Colonic mucosa (tissue), 4 donors: ENCODE measurements around the gene STRN4. TPM values are rescaled to one million over a fixed set of nuclear protein-coding genes. Genes with fewer than 3 reads are reported as not detected.
A peak's percentile ranks its signal among the peaks of the same experiment; 100 is the strongest.

ENCODE experiments used
- DNase-seq: peaks from one replicate; pipeline ENCODE4 v3.0.0-alpha.2; 2020
- H3K27ac ChIP-seq: fragments of 200-600 bp; one replicate; pipeline ENCODE4 v1.8.0; 2021
- H3K27me3 ChIP-seq: fragments of 200-600 bp; one replicate; pipeline ENCODE4 v1.8.0; 2021
- H3K36me3 ChIP-seq: fragments of 200-600 bp; one replicate; pipeline ENCODE4 v1.8.0; 2021
- H3K4me1 ChIP-seq: fragments of 200-600 bp; one replicate; pipeline ENCODE4 v1.8.0; 2021; ENCODE audit warnings: mild to moderate bottlenecking
- H3K4me3 ChIP-seq: fragments of 200-600 bp; one replicate; pipeline ENCODE4 v1.8.0; 2021
- H3K9ac ChIP-seq, 2 donors: one replicate each; pipeline ENCODE4 v1.7.0; 2013; ENCODE audit warnings: control low read depth in 2 of 2, low read depth in 2 of 2, low read length in 2 of 2
- H3K9me3 ChIP-seq: fragments of 200-600 bp; one replicate; pipeline ENCODE4 v1.8.0; 2021
- CTCF ChIP-seq: fragments of 200-600 bp; IDR thresholded peaks from one replicate; pipeline ENCODE4 v1.8.0; 2022; ENCODE audit warnings: antibody characterized with exemption, mild to moderate bottlenecking
- intact Hi-C: fragments of 100-400 bp; cut with DNase I; formaldehyde crosslinking; loops from one replicate; pipeline ENCODE4 v1.14.1; 2022
- total RNA-seq, 2 donors: library from RNA; stranded (reverse); fragmentation: NEBNext Ultra II Directional in 1 of 2; extraction: Animal tissue kit (Norgen Biotek cat#: 25700) in 1 of 2; gene quantifications; one replicate each; pipeline ENCODE4 v1.2.1, GENCODE V29; 2021
- donor health status: healthy.
- donor health status: DM: no; HTN: no; CAD: no.
- donor health status: DM: no; HTN: no; CAD: no.

Gene STRN4
- total RNA-seq = 10 to 100 TPM; 56.5 to 90.0 TPM

- H3K4me1 ChIP-seq = no peaks in the 10 kb centered on the region
- intact Hi-C loops = no loop called here
- peak within 1 kb of the TSS; percentile 97 for H3K4me3 ChIP-seq
- peak within 1 kb of the TSS; percentile 95 to 96 for H3K9ac ChIP-seq
- TF ChIP-seq CTCF = no peak
- H3K27ac ChIP-seq = peak within 1 kb of the TSS; percentile 80
- H3K9me3 ChIP-seq = no peaks in the 10 kb centered on the region
- H3K27me3 ChIP-seq = no peaks in the 10 kb centered on the region
- no peak for DNase-seq
- no peaks in the 10 kb centered on the region for H3K36me3 ChIP-seq
These were observed at the start of gene STRN4 for GRCh38 chr19:46746281-46747057. Gene STRN4, minus strand, starts transcription at chr19:46746450. Its CDS starts 20 bp downstream, at chr19:46746430.

GRCh38 chr19:46791944-46792343 lies 45.7 kb upstream of the STRN4 start:
- Histone ChIP-seq H3K27me3 (no peaks in the 10 kb centered on the region), H3K4me1 (no peaks in the 10 kb centered on the region), H3K4me3 (no peak overlapping the region), H3K9me3 (no peaks in the 10 kb centered on the region), H3K27ac (no peak overlapping the region), H3K36me3 (no peaks in the 10 kb centered on the region), H3K9ac (no peak overlapping the region)
- intact Hi-C loops = no loop called here
- DNase-seq = no peak
- TF ChIP-seq CTCF = no peak

- peaks cover 10% of the 10 kb centered on the region for H3K4me1 ChIP-seq
- DNase-seq = no peak
- intact Hi-C loops = no loop called here
- H3K9me3 ChIP-seq = no peaks in the 10 kb centered on the region
- no peak overlapping the region for H3K27ac ChIP-seq
- no peak overlapping the region for H3K4me3 ChIP-seq
- TF ChIP-seq CTCF = no peak
- no peaks in the 10 kb centered on the region for H3K27me3 ChIP-seq
- H3K36me3 ChIP-seq = no peaks in the 10 kb centered on the region
- H3K9ac ChIP-seq = no peak overlapping the region
These were observed 43.1 kb upstream of the STRN4 start for GRCh38 chr19:46789371-46789770.

GRCh38 chr19:46788968-46789338 lies 42.7 kb upstream of the STRN4 start:
- peaks cover 11% of the 10 kb centered on the region for H3K4me1 ChIP-seq
- H3K27me3 ChIP-seq = no peaks in the 10 kb centered on the region
- H3K9me3 ChIP-seq = no peaks in the 10 kb centered on the region
- no peaks in the 10 kb centered on the region for H3K36me3 ChIP-seq
- TF ChIP-seq CTCF = no peak
- no peak overlapping the region for H3K4me3 ChIP-seq
- H3K9ac ChIP-seq = peak overlapping the region in 1 of 2 donors; percentile 34
- no peak for DNase-seq
- no peak overlapping the region for H3K27ac ChIP-seq
- intact Hi-C loops = no loop called here

GRCh38 chr19:46788262-46788967 lies 42.2 kb upstream of the STRN4 start, which contains the start of gene SLC1A5:
Gene SLC1A5, minus strand, starts transcription at chr19:46788594. Its CDS starts 629 bp downstream, at chr19:46787965.
- Histone ChIP-seq H3K27me3 (no peaks in the 10 kb centered on the region), H3K4me3 (peak within 1 kb of the TSS; percentile 84), H3K4me1 (peaks cover 13% of the 10 kb centered on the region), H3K36me3 (no peaks in the 10 kb centered on the region), H3K9me3 (no peaks in the 10 kb centered on the region), H3K27ac (peak within 1 kb of the TSS; percentile 95), H3K9ac (peak within 1 kb of the TSS; percentile 96 to 98)
- DNase-seq = peak; percentile 99
- intact Hi-C loops = no loop called here
- no peak for TF ChIP-seq CTCF
